K562 (cell line): Measurements from ENCODE around the gene LIMS2. TPM values are rescaled to one million over a fixed set of nuclear protein-coding genes. Genes with fewer than 3 reads are reported as not detected.

Source experiments
- ATAC-seq: fragments of 200-7000 bp; cut with Tn5 transposase; 3 replicates; pipeline ENCODE4 v1.9.1; 2020; ENCODE audit warnings: moderate library complexity
- BruUV-seq: library from RNA; stranded (reverse); fragments of 400-500 nt; replicated peaks from 2 replicates; lab custom pipeline; 2021; lab: Mats Ljungman, UMichigan
- CTCF ChIA-PET: fragments of 300-600 bp; formaldehyde crosslinking; extraction: SDS; loops from one replicate; lab custom pipeline; 2021; ENCODE audit warnings: low intra/inter-chr PET ratio; lab: Yijun Ruan, JAX
- POLR2A ChIA-PET: fragments of 300-600, 350-650 bp; sonication (Branson Sonifier 250); formaldehyde crosslinking; extraction: SDS; loops from one replicate; lab custom pipeline; 2021; ENCODE audit warnings: antibody characterized with exemption, inconsistent platforms; lab: Yijun Ruan, JAX
- DNase-seq, 4 experiments: peaks; one replicate each; pipeline versions ENCODE4 v3.0.0 to v3.0.0-alpha.2; 2011 to 2018; ENCODE audit warnings: low spot score in 3 of 4, mixed read lengths in 3 of 4; ENCODE audit errors: extremely low read depth in 1 of 4
- FAIRE-seq: peaks from 2 replicates; lab custom pipeline; 2011; peaks lifted over from hg19 to GRCh38; lab: Jason Lieb, UNC
- H2AFZ ChIP-seq: 2 replicates; pipeline ENCODE4 v1.6.0; 2011; ENCODE audit warnings: low read depth, low read length, control low read depth, inconsistent platforms
- H3K27ac ChIP-seq: fragments of 200-600 bp; 3 replicates; pipeline ENCODE4 v1.8.0; 2011; ENCODE audit warnings: low read depth, mild to moderate bottlenecking, control low read depth, inconsistent platforms, low read length, moderate library complexity, mixed read lengths; ENCODE audit errors: extremely low read depth
- H3K27me3 ChIP-seq, 2 experiments: fragments of 300-600 bp in 1 of 2; 2 replicates in 1 of 2; 3 replicates in 1 of 2; pipeline versions ENCODE4 v1.6.0 to v1.8.0; 2011; ENCODE audit warnings: inconsistent platforms in 2 of 2, low read length in 2 of 2, mild to moderate bottlenecking in 1 of 2, mixed read lengths in 1 of 2, moderate library complexity in 1 of 2; ENCODE audit not compliant: control insufficient read depth in 2 of 2, insufficient read depth in 2 of 2
- H3K36me3 ChIP-seq: fragments of 300-600 bp; 3 replicates; pipeline ENCODE4 v1.8.0; 2011; ENCODE audit warnings: mild to moderate bottlenecking, low read length, inconsistent platforms; ENCODE audit not compliant: control insufficient read depth, insufficient read depth
- H3K4me1 ChIP-seq, 2 experiments: fragments of 200-600 bp in 1 of 2; replicated peaks in 1 of 2; 2 replicates in 1 of 2; 3 replicates in 1 of 2; pipeline versions ENCODE4 v1.5.1 to v1.8.0; 2011; ENCODE audit warnings: inconsistent platforms in 2 of 2, low read length in 2 of 2, mild to moderate bottlenecking in 1 of 2, mixed read lengths in 1 of 2, moderate library complexity in 1 of 2; ENCODE audit not compliant: control insufficient read depth in 2 of 2, insufficient read depth in 2 of 2
- H3K4me2 ChIP-seq: 2 replicates; pipeline ENCODE4 v1.6.1; 2011; ENCODE audit warnings: low read length, control low read depth, inconsistent platforms, mixed read lengths; ENCODE audit not compliant: insufficient read depth
- H3K4me3 ChIP-seq: fragments of 200-600 bp; sonication (generic), shearing (Covaris generic); 2 replicates; pipeline ENCODE4 v1.5.1; 2016; ENCODE audit warnings: control low read depth, inconsistent platforms
- H3K79me2 ChIP-seq: fragments of 200-600 bp; 3 replicates; pipeline ENCODE4 v1.8.0; 2011; ENCODE audit warnings: low read length, inconsistent platforms; ENCODE audit not compliant: control insufficient read depth, insufficient read depth
- H3K9ac ChIP-seq, 2 experiments: 2 replicates each; pipeline versions ENCODE4 v1.6.0 to v1.6.1; 2011; ENCODE audit warnings: low read depth in 2 of 2, low read length in 2 of 2, control low read depth in 1 of 2, inconsistent platforms in 1 of 2, mild to moderate bottlenecking in 1 of 2, mixed read lengths in 1 of 2; ENCODE audit not compliant: insufficient read depth in 1 of 2
- H3K9me1 ChIP-seq: one replicate; pipeline ENCODE4 v1.6.0; 2011; ENCODE audit warnings: inconsistent platforms, mild to moderate bottlenecking, low read length, moderate library complexity; ENCODE audit not compliant: control insufficient read depth, insufficient read depth
- H3K9me3 ChIP-seq: replicated peaks from 2 replicates; pipeline ENCODE4 v1.5.1; 2011; ENCODE audit warnings: low read depth, low read length, inconsistent platforms; ENCODE audit not compliant: control insufficient read depth, insufficient read depth
- H4K20me1 ChIP-seq: replicated peaks from 2 replicates; pipeline ENCODE4 v1.6.1; 2011; ENCODE audit warnings: low read length, inconsistent platforms, mixed read lengths; ENCODE audit not compliant: control insufficient read depth, insufficient read depth
- ARID4B ChIP-seq: sonication (generic); formaldehyde crosslinking; IDR thresholded peaks from 2 replicates; pipeline ENCODE4 v1.8.0; 2022; ENCODE audit warnings: mild to moderate bottlenecking, missing genetic modification reagents
- COPS2 ChIP-seq: fragments of 450-650 bp; conservative IDR thresholded peaks from 2 replicates; pipeline ENCODE4 v1.6.1; 2016; ENCODE audit warnings: mild to moderate bottlenecking, moderate library complexity
- ELK3 ChIP-seq: fragments of 450-650 bp; formaldehyde crosslinking; IDR thresholded peaks from 2 replicates; pipeline ENCODE4 v1.4.0; 2020; ENCODE audit warnings: mild to moderate bottlenecking
- IRF2 ChIP-seq: sonication (generic); formaldehyde crosslinking; IDR thresholded peaks from 2 replicates; pipeline ENCODE4 v1.8.1; 2022; ENCODE audit warnings: mild to moderate bottlenecking, missing genetic modification reagents
- L3MBTL2 ChIP-seq: fragments of 450-650 bp; IDR thresholded peaks from 2 replicates; pipeline ENCODE4 v1.6.1; 2016; ENCODE audit warnings: mild to moderate bottlenecking, moderate library complexity
- MEIS2 ChIP-seq: fragments of 450-650 bp; IDR thresholded peaks from 2 replicates; pipeline ENCODE4 v1.6.1; 2014; ENCODE audit warnings: mild to moderate bottlenecking; ENCODE audit not compliant: partially characterized antibody
- MTA3 ChIP-seq: fragments of 450-650 bp; formaldehyde crosslinking; IDR thresholded peaks from 2 replicates; pipeline ENCODE4 v1.6.1; 2017; ENCODE audit warnings: mild to moderate bottlenecking, borderline replicate concordance
- RFX7 ChIP-seq: fragments of 250-450 bp; sonication (Bioruptor Pico); IDR thresholded peaks from 2 replicates; pipeline ENCODE4 v1.5.1; 2021; ENCODE audit warnings: mild to moderate bottlenecking
- SAP30 ChIP-seq: fragments of 200-600 bp; sonication (generic); IDR thresholded peaks from 2 replicates; pipeline ENCODE4 v1.6.1; 2012; ENCODE audit warnings: borderline replicate concordance, low read depth, mild to moderate bottlenecking, moderate library complexity, low read length, control low read depth, inconsistent platforms; ENCODE audit not compliant: insufficient read depth, poor library complexity, severe bottlenecking
- ZHX1 ChIP-seq: fragments of 150-350 bp; conservative IDR thresholded peaks from 2 replicates; pipeline ENCODE4 v1.6.1; 2014; ENCODE audit warnings: low read length
- ZNF431 ChIP-seq: sonication (generic); formaldehyde crosslinking; IDR thresholded peaks from 2 replicates; pipeline ENCODE4 v1.8.0; 2022; ENCODE audit warnings: mild to moderate bottlenecking, missing genetic modification reagents
- ZNF740 ChIP-seq, 3 experiments: fragments of 200-800 bp in 1 of 3; sonication (Bioruptor generic) in 1 of 3; sonication (generic) in 1 of 3; formaldehyde crosslinking in 1 of 3; IDR thresholded peaks; 2 replicates each; pipeline versions ENCODE4 v1.6.1 to v1.8.0; 2016 to 2022; ENCODE audit warnings: mild to moderate bottlenecking in 2 of 3, missing compliant biosample characterization in 2 of 3, missing genetic modification characterization in 2 of 3, missing genetic modification reagents in 1 of 3
- WGBS: fragments of 100-300 bp; shearing (Covaris generic); methylation state at CpG from one replicate; pipeline ENCODE4 v1.1.6; 2016; ENCODE audit warnings: low coverage, mixed read lengths; ENCODE audit not compliant: insufficient coverage; ENCODE audit errors: missing lambda C conversion rate; 5-methylcytosine and 5-hydroxymethylcytosine counted together
- in situ Hi-C: fragments of 300-500 bp; cut with MboI; formaldehyde crosslinking; loops from 4 replicates; pipeline ENCODE4 v1.15.0; 2018; ENCODE audit warnings: inconsistent platforms, mixed read lengths
- intact Hi-C: fragments of 100-400 bp; cut with micrococcal nuclease; formaldehyde crosslinking; loops from 2 replicates; pipeline ENCODE4 v1.14.2; 2022
- polyA plus RNA-seq, 8 experiments: library from polyadenylated mRNA; depleted of rRNA in 4 of 8; stranded (reverse) in 5 of 8; unstranded in 3 of 8; fragments of >200 nt; fragmentation: Nextera tagmentation in 2 of 8; fragmentation: Illumina TruSeq in 1 of 8; extraction: Ambion mirVana in 2 of 8; extraction: Trizol in 1 of 8; gene quantifications; 2 replicates each; pipeline versions ENCODE4 v1.2.1 to v1.2.3, GENCODE V29; 2011 to 2014; ENCODE audit warnings: inconsistent platforms in 1 of 8, missing spikeins in 1 of 8
- total RNA-seq, 7 experiments: library from RNA; depleted of rRNA in 6 of 7; stranded (reverse); fragments of >200 nt in 6 of 7; fragmentation: Illumina TruSeq in 2 of 7; extraction: Trizol in 2 of 7; gene quantifications; 2 replicates each; pipeline versions ENCODE4 v1.2.1 to v1.2.3, GENCODE V29; 2011 to 2021; ENCODE audit warnings: low replicate concordance in 1 of 7

The LIMS2 gene
- total and polyA plus RNA-seq, 9 of the 15 experiments (the other 6 are each of a cell fraction or from before 2014, with no cell fraction given): 0.04 to 0.22 TPM; not detected in 7

- no peak overlapping the region for H3K9ac ChIP-seq
Observed at GRCh38 chr2:127618551-127619202, 56.7 kb downstream of the LIMS2 start.

More at GRCh38 chr2:127618551-127619202, 56.7 kb downstream of the LIMS2 start:
- Histone ChIP-seq H3K4me3 (no peak overlapping the region), H3K4me2 (no peak overlapping the region), H2AFZ (no peak overlapping the region), H3K36me3 (no peaks in the 10 kb centered on the region), H3K9me1 (no peaks in the 10 kb centered on the region), H3K27ac (no peak overlapping the region), H4K20me1 (no peaks in the 10 kb centered on the region), H3K9me3 (no peaks in the 10 kb centered on the region), H3K4me1 (peaks cover 0 to 5% of the 10 kb centered on the region in 2 experiments; a peak in 2 of 5 replicates), H3K27me3 (peaks cover 43 to 59% of the 10 kb centered on the region in 2 experiments), H3K79me2 (no peaks in the 10 kb centered on the region)
- TF ChIP-seq ARID4B (CRISPR knock-in tag): no peak
- no peak for TF ChIP-seq L3MBTL2
- TF ChIP-seq SAP30: no peak
- TF ChIP-seq IRF2 (CRISPR knock-in tag): no peak
- no peak for TF ChIP-seq RFX7 (CRISPR knock-in tag)
- TF ChIP-seq ZNF431 (CRISPR knock-in tag): no peak
- no peak for TF ChIP-seq COPS2
- no peak for TF ChIP-seq MTA3
- TF ChIP-seq ZNF740 (CRISPR knock-in tag; IDR thresholded peaks at IDR 0.05): no peak
- TF ChIP-seq ZNF740 (tag; IDR thresholded peaks at IDR 0.05): no peak
- no peak for TF ChIP-seq ZHX1
- no peak for TF ChIP-seq ELK3 (CRISPR knock-in tag)
- TF ChIP-seq MEIS2: no peak
- in situ Hi-C loops (no loop called here), intact Hi-C loops (no loop called here)
- ATAC-seq (no peak), DNase-seq (no peak), FAIRE-seq (no peak)
- POLR2A ChIA-PET: interaction anchor here (0.5 to 0.6 kb wide), 2 partner anchors 18 to 78 kb away, joined by 3 to 4 read pairs; no protein-coding TSS in a partner anchor
- under 1% methylated on average over 6 of the region's 7 CpGs for WGBS
- no TSS peak for BruUV-seq
- CTCF ChIA-PET: no interaction called here
